Activated T-cell treated with anti-CD3 and anti-CD28 coated beads, Interleukin-2, amount 50 U/mL, for 72 hours (primary cell): ENCODE measurements around the gene ARL17A. TPM values are rescaled to one million over a fixed set of nuclear protein-coding genes. Genes with fewer than 3 reads are reported as not detected.
"Not testable (repeated sequence)": the region's sequence is repeated elsewhere in the genome, so short reads cannot be mapped to it uniquely, and the experiment has no call there.

Experiments used
- ATAC-seq, 2 donors: fragments of 150-1000 bp; cut with Tn5 transposase; replicated peaks in 1 of 2; 2 replicates each; pipeline ENCODE4 v1.10.0; 2021; ENCODE audit warnings: moderate library complexity in 2 of 2, mild to moderate bottlenecking in 1 of 2
- DNase-seq, 2 donors: peaks; one replicate each; pipeline ENCODE4 v3.0.0; 2021 to 2022; ENCODE audit warnings: mixed read lengths in 1 of 2
- H3K27ac Mint-ChIP-seq: one replicate; pipeline ENCODE4 v1.8.0; 2022; ENCODE audit warnings: mild to moderate bottlenecking, moderate library complexity, mixed read lengths
- H3K27me3 Mint-ChIP-seq: one replicate; pipeline ENCODE4 v1.8.0; 2022; ENCODE audit warnings: low read depth, mixed read lengths
- H3K36me3 Mint-ChIP-seq, 2 donors: one replicate each; pipeline ENCODE4 v1.8.0; 2022; ENCODE audit warnings: mixed read lengths in 2 of 2, mild to moderate bottlenecking in 1 of 2; ENCODE audit not compliant: insufficient read depth in 2 of 2
- H3K4me1 Mint-ChIP-seq: one replicate; pipeline ENCODE4 v1.8.0; 2022; ENCODE audit warnings: low read depth, mixed read lengths
- H3K4me3 Mint-ChIP-seq, 2 donors: one replicate each; pipeline ENCODE4 v1.8.0; 2022; ENCODE audit warnings: mild to moderate bottlenecking in 2 of 2, mixed read lengths in 2 of 2, moderate library complexity in 2 of 2
- H3K9me3 Mint-ChIP-seq, 2 donors: one replicate each; pipeline ENCODE4 v1.8.0; 2022; ENCODE audit warnings: mixed read lengths in 2 of 2
- total RNA-seq, 2 donors: library from RNA; stranded (reverse); gene quantifications; one replicate each; pipeline ENCODE4 v1.2.3, GENCODE V29; 2022

Gene ARL17A
- total RNA-seq, 2 donors from 2014 or later, result 17.9 to 27.8 TPM

- not testable (repeated sequence) for DNase-seq, H3K9me3 Mint-ChIP-seq, ATAC-seq, H3K27ac Mint-ChIP-seq, H3K4me3 Mint-ChIP-seq, H3K4me1 Mint-ChIP-seq, H3K36me3 Mint-ChIP-seq, H3K27me3 Mint-ChIP-seq
Measured at GRCh38 chr17:46492021-46492420, 87.5 kb downstream of the ARL17A start.

GRCh38 chr17:46481310-46481709 is 98.2 kb downstream of the ARL17A start:
- not testable (repeated sequence) for H3K9me3 Mint-ChIP-seq, ATAC-seq, DNase-seq, H3K4me1 Mint-ChIP-seq, H3K4me3 Mint-ChIP-seq, H3K27ac Mint-ChIP-seq, H3K36me3 Mint-ChIP-seq, H3K27me3 Mint-ChIP-seq

- H3K4me3 Mint-ChIP-seq, H3K36me3 Mint-ChIP-seq, ATAC-seq, H3K9me3 Mint-ChIP-seq, DNase-seq, H3K27me3 Mint-ChIP-seq, H3K4me1 Mint-ChIP-seq, H3K27ac Mint-ChIP-seq: not testable (repeated sequence)
Measured at GRCh38 chr17:46478823-46479222, 100.7 kb downstream of the ARL17A start.

- H3K36me3 Mint-ChIP-seq, H3K4me1 Mint-ChIP-seq, H3K4me3 Mint-ChIP-seq, DNase-seq, H3K27ac Mint-ChIP-seq, H3K27me3 Mint-ChIP-seq, ATAC-seq, H3K9me3 Mint-ChIP-seq: not testable (repeated sequence)
Measured at GRCh38 chr17:46475583-46475982, 103.9 kb downstream of the ARL17A start.

- H3K27ac Mint-ChIP-seq, H3K36me3 Mint-ChIP-seq, H3K4me1 Mint-ChIP-seq, H3K27me3 Mint-ChIP-seq, H3K9me3 Mint-ChIP-seq, ATAC-seq, DNase-seq, H3K4me3 Mint-ChIP-seq: not testable (repeated sequence)
Measured at GRCh38 chr17:46474489-46474888, 105.0 kb downstream of the ARL17A start.

GRCh38 chr17:46467618-46468017 is 111.9 kb downstream of the ARL17A start:
- not testable (repeated sequence) for H3K9me3 Mint-ChIP-seq, H3K27me3 Mint-ChIP-seq, H3K36me3 Mint-ChIP-seq, ATAC-seq, H3K27ac Mint-ChIP-seq, H3K4me1 Mint-ChIP-seq, H3K4me3 Mint-ChIP-seq, DNase-seq

Other genes with a start within 250 kb of the ARL17A start
- 10 to 100 TPM; 15.4 to 25.0 TPM for gene ARL17B, start 217.9 kb downstream of the ARL17A start, total RNA-seq
- gene LRRC37A2, start 67.2 kb downstream of the ARL17A start, total RNA-seq, result 10 to 100 TPM in 1 of 2 donors, 1 to 10 TPM in 1; 6.7 to 30.1 TPM
- 10 to 100 TPM; 34.3 to 43.1 TPM for gene NSF, start 11.0 kb upstream of the ARL17A start, total RNA-seq
- under 1 TPM; 0.14 to 0.53 TPM for gene WNT3, start 239.0 kb upstream of the ARL17A start, total RNA-seq